WTC11 (cell line): ENCODE data around the gene PNMA6E. TPM values are rescaled to one million over a fixed set of nuclear protein-coding genes. Genes with fewer than 3 reads are reported as not detected.

Experiments
- ATAC-seq: fragments of 200-7000 bp; cut with Tn5 transposase; 2 replicates; pipeline ENCODE4 v1.10.0; 2021; ENCODE audit warnings: mild to moderate bottlenecking, moderate library complexity
- CTCF ChIA-PET: fragments of 300-600 bp; sonication (Branson Sonifier 250); formaldehyde crosslinking; loops from one replicate; lab custom pipeline; 2021; ENCODE audit warnings: antibody characterized with exemption; lab: Charles Lee
- POLR2A ChIA-PET: fragments of 350-600 bp; sonication (Branson Sonifier 250); formaldehyde crosslinking; loops from one replicate; lab custom pipeline; 2021; ENCODE audit warnings: antibody characterized with exemption; lab: Charles Lee
- DNase-seq: peaks from one replicate; pipeline ENCODE4 v3.0.0; 2021; ENCODE audit warnings: low spot score
- H3K27ac Mint-ChIP-seq: 2 replicates; pipeline ENCODE4 v1.8.0; 2021; ENCODE audit warnings: mixed read lengths
- H3K27me3 Mint-ChIP-seq: 2 replicates; pipeline ENCODE4 v1.8.0; 2021; ENCODE audit warnings: low read depth, mild to moderate bottlenecking, moderate library complexity, mixed read lengths
- H3K36me3 Mint-ChIP-seq: 2 replicates; pipeline ENCODE4 v1.8.0; 2021; ENCODE audit warnings: mixed read lengths
- H3K4me1 Mint-ChIP-seq: 2 replicates; pipeline ENCODE4 v1.8.0; 2022; ENCODE audit warnings: mixed read lengths
- H3K4me3 Mint-ChIP-seq: 2 replicates; pipeline ENCODE4 v1.8.0; 2021; ENCODE audit warnings: mild to moderate bottlenecking, moderate library complexity, mixed read lengths
- H3K9me3 Mint-ChIP-seq: 2 replicates; pipeline ENCODE4 v1.8.0; 2021; ENCODE audit warnings: mixed read lengths
- ELF4 ChIP-seq: sonication (generic); formaldehyde crosslinking; IDR thresholded peaks from 2 replicates; pipeline ENCODE4 v1.8.1; 2022; ENCODE audit warnings: low read depth, mild to moderate bottlenecking, moderate library complexity, missing genetic modification reagents
- FOXJ3 ChIP-seq: sonication (generic); formaldehyde crosslinking; IDR thresholded peaks from 2 replicates; pipeline ENCODE4 v1.9.0; 2021; ENCODE audit warnings: missing genetic modification reagents, mild to moderate bottlenecking, borderline replicate concordance
- JUN ChIP-seq: sonication (generic); formaldehyde crosslinking; IDR thresholded peaks from 2 replicates; pipeline ENCODE4 v1.8.0; 2023; ENCODE audit warnings: mild to moderate bottlenecking, missing genetic modification reagents
- KAT7 ChIP-seq: sonication (generic); formaldehyde crosslinking; IDR thresholded peaks from 2 replicates; pipeline ENCODE4 v1.8.1; 2023; ENCODE audit warnings: missing genetic modification reagents, mild to moderate bottlenecking, borderline replicate concordance
- NFYB ChIP-seq: sonication (generic); formaldehyde crosslinking; conservative IDR thresholded peaks from 2 replicates; pipeline ENCODE4 v1.8.0; 2022; ENCODE audit warnings: low read depth, missing genetic modification reagents
- NR2C2 ChIP-seq: sonication (generic); formaldehyde crosslinking; IDR thresholded peaks from 2 replicates; pipeline ENCODE4 v1.8.0; 2022; ENCODE audit warnings: mild to moderate bottlenecking, missing genetic modification reagents
- NR3C1 ChIP-seq: sonication (generic); formaldehyde crosslinking; conservative IDR thresholded peaks from 2 replicates; pipeline ENCODE4 v1.8.1; 2023; ENCODE audit warnings: low read depth, mild to moderate bottlenecking, missing genetic modification reagents
- ZNF138 ChIP-seq: sonication (generic); formaldehyde crosslinking; conservative IDR thresholded peaks from 2 replicates; pipeline ENCODE4 v1.8.1; 2022; ENCODE audit warnings: mild to moderate bottlenecking, moderate library complexity, missing genetic modification reagents
- ZNF219 ChIP-seq: sonication (generic); formaldehyde crosslinking; IDR thresholded peaks from 2 replicates; pipeline ENCODE4 v1.8.0; 2023; ENCODE audit warnings: missing genetic modification reagents, mild to moderate bottlenecking, borderline replicate concordance
- total RNA-seq: library from RNA; stranded (reverse); gene quantifications from 3 replicates; pipeline ENCODE4 v1.2.3, GENCODE V29; 2021
- TF ChIP-seq, protein P1 (sequence below): sonication (generic); formaldehyde crosslinking; IDR thresholded peaks from 2 replicates; pipeline ENCODE4 v1.8.1; 2023; ENCODE audit warnings: mild to moderate bottlenecking, missing genetic modification reagents, moderate library complexity
- TF ChIP-seq, protein P2 (sequence below): sonication (generic); formaldehyde crosslinking; IDR thresholded peaks from 2 replicates; pipeline ENCODE4 v1.8.1; 2022; ENCODE audit warnings: low read depth, mild to moderate bottlenecking, moderate library complexity, missing genetic modification reagents, borderline replicate concordance
- TF ChIP-seq, protein P3 (sequence below): fragments of 250-450 bp; sonication (Bioruptor Pico); IDR thresholded peaks from 2 replicates; pipeline ENCODE4 v1.9.0; 2021; ENCODE audit warnings: moderate library complexity, mild to moderate bottlenecking, inconsistent platforms, borderline replicate concordance
- TF ChIP-seq, protein P4 (sequence below): sonication (generic); formaldehyde crosslinking; IDR thresholded peaks from 2 replicates; pipeline ENCODE4 v1.8.1; 2023; ENCODE audit warnings: mild to moderate bottlenecking, moderate library complexity, missing genetic modification reagents
- TF ChIP-seq, protein P5 (sequence below): fragments of 200-600 bp; IDR thresholded peaks from 2 replicates; pipeline ENCODE4 v1.8.0; 2022; ENCODE audit warnings: antibody characterized with exemption
- TF ChIP-seq, protein P6 (sequence below): fragments of 250-450 bp; sonication (Bioruptor Pico); IDR thresholded peaks from 2 replicates; pipeline ENCODE4 v1.8.0; 2021; ENCODE audit warnings: mild to moderate bottlenecking
- TF ChIP-seq, protein P7 (sequence below): fragments of 250-450 bp; sonication (Bioruptor Pico); IDR thresholded peaks from 2 replicates; pipeline ENCODE4 v1.9.0; 2021; ENCODE audit warnings: mild to moderate bottlenecking
- TF ChIP-seq, protein P8 (sequence below): sonication (generic); formaldehyde crosslinking; conservative IDR thresholded peaks from 2 replicates; pipeline ENCODE4 v1.8.1; 2023; ENCODE audit warnings: mild to moderate bottlenecking, low read depth, missing genetic modification reagents, moderate library complexity
- TF ChIP-seq, protein P9 (sequence below): sonication (generic); formaldehyde crosslinking; IDR thresholded peaks from 2 replicates; pipeline ENCODE4 v1.8.0; 2022; ENCODE audit warnings: missing genetic modification reagents

PNMA6E gene
- total RNA-seq, 1 experiment from 2014 or later = not detected

DNA sequence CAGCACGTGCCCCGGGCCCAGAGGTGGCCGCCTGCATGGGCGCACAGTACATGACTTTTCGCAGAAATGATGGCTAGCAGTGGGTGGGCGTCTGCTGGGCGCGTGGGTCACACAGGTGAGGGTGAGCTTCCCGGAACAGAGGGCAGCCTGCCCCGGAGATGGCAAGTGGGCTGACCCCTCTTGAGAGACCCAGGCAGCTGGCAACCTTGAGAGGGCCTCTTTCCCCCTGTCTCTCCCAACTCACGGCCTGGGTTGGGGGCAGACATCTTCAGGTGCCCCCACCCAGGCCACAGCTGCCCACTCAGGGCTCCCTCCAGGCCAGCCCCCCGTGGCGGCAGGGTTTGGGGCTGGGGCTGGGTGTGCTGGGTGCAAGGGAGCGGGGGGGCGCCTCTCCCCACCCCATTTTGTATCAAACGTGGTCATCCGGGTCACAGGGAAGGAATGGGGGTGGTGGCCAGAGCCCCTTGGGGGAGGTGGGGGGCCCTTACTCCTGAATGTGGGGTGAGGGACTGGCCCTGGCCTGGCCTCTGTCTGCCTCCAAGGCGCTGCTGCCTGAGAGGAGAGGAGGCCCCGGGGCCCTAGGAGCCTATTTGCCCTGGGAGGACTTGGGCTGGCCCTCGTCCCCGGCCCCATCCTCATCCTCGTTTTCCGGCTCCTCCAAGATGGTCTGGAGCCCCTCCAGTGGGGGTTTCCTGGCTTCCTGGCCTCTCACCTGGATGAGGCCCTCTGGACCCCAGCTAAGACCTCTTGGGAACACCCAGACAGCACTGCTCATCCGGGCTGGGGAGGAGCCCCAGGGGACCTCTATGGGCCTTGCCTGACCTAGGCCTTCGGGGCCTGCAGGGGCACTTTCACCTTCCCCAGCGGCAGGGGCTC is 4.6 kb downstream of the PNMA6E start:
- CTCF ChIA-PET = no interaction called here
- DNase-seq (no peak), ATAC-seq (no peak)
- H3K27ac Mint-ChIP-seq = no peak overlapping the region
- H3K4me3 Mint-ChIP-seq = no peak overlapping the region
- H3K9me3 Mint-ChIP-seq = peaks cover 5% of the 10 kb centered on the region; the same call in 1 of the 2 replicates
- no peak for TF ChIP-seq KAT7 (CRISPR knock-in tag)
- TF ChIP-seq NFYB (CRISPR knock-in tag) = no peak
- TF ChIP-seq FOXJ3 (CRISPR knock-in tag) = no peak
- TF ChIP-seq, protein P1, sequence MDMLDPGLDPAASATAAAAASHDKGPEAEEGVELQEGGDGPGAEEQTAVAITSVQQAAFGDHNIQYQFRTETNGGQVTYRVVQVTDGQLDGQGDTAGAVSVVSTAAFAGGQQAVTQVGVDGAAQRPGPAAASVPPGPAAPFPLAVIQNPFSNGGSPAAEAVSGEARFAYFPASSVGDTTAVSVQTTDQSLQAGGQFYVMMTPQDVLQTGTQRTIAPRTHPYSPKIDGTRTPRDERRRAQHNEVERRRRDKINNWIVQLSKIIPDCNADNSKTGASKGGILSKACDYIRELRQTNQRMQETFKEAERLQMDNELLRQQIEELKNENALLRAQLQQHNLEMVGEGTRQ (CRISPR knock-in tag) = no peak
- no peak for TF ChIP-seq NR3C1 (CRISPR knock-in tag)
- TF ChIP-seq, protein P2, sequence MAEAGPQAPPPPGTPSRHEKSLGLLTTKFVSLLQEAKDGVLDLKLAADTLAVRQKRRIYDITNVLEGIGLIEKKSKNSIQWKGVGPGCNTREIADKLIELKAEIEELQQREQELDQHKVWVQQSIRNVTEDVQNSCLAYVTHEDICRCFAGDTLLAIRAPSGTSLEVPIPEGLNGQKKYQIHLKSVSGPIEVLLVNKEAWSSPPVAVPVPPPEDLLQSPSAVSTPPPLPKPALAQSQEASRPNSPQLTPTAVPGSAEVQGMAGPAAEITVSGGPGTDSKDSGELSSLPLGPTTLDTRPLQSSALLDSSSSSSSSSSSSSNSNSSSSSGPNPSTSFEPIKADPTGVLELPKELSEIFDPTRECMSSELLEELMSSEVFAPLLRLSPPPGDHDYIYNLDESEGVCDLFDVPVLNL (CRISPR knock-in tag) = no peak
- no peak for TF ChIP-seq JUN (CRISPR knock-in tag)
- TF ChIP-seq, protein P3, sequence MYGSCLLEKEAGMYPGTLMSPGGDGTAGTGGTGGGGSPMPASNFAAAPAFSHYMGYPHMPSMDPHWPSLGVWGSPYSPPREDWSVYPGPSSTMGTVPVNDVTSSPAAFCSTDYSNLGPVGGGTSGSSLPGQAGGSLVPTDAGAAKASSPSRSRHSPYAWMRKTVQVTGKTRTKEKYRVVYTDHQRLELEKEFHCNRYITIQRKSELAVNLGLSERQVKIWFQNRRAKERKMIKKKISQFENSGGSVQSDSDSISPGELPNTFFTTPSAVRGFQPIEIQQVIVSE (CRISPR knock-in tag) = no peak
- TF ChIP-seq, protein P4, sequence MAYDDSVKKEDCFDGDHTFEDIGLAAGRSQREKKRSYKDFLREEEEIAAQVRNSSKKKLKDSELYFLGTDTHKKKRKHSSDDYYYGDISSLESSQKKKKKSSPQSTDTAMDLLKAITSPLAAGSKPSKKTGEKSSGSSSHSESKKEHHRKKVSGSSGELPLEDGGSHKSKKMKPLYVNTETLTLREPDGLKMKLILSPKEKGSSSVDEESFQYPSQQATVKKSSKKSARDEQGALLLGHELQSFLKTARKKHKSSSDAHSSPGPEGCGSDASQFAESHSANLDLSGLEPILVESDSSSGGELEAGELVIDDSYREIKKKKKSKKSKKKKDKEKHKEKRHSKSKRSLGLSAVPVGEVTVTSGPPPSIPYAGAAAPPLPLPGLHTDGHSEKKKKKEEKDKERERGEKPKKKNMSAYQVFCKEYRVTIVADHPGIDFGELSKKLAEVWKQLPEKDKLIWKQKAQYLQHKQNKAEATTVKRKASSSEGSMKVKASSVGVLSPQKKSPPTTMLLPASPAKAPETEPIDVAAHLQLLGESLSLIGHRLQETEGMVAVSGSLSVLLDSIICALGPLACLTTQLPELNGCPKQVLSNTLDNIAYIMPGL = no peak
- no peak for TF ChIP-seq ELF4 (CRISPR knock-in tag)
- TF ChIP-seq NR2C2 (CRISPR knock-in tag) = no peak
- TF ChIP-seq ZNF138 (CRISPR knock-in tag) = no peak
- TF ChIP-seq, protein P5, sequence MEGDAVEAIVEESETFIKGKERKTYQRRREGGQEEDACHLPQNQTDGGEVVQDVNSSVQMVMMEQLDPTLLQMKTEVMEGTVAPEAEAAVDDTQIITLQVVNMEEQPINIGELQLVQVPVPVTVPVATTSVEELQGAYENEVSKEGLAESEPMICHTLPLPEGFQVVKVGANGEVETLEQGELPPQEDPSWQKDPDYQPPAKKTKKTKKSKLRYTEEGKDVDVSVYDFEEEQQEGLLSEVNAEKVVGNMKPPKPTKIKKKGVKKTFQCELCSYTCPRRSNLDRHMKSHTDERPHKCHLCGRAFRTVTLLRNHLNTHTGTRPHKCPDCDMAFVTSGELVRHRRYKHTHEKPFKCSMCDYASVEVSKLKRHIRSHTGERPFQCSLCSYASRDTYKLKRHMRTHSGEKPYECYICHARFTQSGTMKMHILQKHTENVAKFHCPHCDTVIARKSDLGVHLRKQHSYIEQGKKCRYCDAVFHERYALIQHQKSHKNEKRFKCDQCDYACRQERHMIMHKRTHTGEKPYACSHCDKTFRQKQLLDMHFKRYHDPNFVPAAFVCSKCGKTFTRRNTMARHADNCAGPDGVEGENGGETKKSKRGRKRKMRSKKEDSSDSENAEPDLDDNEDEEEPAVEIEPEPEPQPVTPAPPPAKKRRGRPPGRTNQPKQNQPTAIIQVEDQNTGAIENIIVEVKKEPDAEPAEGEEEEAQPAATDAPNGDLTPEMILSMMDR = no peak
- TF ChIP-seq, protein P6, sequence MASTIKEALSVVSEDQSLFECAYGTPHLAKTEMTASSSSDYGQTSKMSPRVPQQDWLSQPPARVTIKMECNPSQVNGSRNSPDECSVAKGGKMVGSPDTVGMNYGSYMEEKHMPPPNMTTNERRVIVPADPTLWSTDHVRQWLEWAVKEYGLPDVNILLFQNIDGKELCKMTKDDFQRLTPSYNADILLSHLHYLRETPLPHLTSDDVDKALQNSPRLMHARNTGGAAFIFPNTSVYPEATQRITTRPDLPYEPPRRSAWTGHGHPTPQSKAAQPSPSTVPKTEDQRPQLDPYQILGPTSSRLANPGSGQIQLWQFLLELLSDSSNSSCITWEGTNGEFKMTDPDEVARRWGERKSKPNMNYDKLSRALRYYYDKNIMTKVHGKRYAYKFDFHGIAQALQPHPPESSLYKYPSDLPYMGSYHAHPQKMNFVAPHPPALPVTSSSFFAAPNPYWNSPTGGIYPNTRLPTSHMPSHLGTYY = no peak
- TF ChIP-seq, protein P7, sequence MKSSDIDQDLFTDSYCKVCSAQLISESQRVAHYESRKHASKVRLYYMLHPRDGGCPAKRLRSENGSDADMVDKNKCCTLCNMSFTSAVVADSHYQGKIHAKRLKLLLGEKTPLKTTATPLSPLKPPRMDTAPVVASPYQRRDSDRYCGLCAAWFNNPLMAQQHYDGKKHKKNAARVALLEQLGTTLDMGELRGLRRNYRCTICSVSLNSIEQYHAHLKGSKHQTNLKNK (CRISPR knock-in tag) = no peak
- TF ChIP-seq, protein P8, sequence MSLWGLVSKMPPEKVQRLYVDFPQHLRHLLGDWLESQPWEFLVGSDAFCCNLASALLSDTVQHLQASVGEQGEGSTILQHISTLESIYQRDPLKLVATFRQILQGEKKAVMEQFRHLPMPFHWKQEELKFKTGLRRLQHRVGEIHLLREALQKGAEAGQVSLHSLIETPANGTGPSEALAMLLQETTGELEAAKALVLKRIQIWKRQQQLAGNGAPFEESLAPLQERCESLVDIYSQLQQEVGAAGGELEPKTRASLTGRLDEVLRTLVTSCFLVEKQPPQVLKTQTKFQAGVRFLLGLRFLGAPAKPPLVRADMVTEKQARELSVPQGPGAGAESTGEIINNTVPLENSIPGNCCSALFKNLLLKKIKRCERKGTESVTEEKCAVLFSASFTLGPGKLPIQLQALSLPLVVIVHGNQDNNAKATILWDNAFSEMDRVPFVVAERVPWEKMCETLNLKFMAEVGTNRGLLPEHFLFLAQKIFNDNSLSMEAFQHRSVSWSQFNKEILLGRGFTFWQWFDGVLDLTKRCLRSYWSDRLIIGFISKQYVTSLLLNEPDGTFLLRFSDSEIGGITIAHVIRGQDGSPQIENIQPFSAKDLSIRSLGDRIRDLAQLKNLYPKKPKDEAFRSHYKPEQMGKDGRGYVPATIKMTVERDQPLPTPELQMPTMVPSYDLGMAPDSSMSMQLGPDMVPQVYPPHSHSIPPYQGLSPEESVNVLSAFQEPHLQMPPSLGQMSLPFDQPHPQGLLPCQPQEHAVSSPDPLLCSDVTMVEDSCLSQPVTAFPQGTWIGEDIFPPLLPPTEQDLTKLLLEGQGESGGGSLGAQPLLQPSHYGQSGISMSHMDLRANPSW (CRISPR knock-in tag) = no peak
- TF ChIP-seq, protein P9, sequence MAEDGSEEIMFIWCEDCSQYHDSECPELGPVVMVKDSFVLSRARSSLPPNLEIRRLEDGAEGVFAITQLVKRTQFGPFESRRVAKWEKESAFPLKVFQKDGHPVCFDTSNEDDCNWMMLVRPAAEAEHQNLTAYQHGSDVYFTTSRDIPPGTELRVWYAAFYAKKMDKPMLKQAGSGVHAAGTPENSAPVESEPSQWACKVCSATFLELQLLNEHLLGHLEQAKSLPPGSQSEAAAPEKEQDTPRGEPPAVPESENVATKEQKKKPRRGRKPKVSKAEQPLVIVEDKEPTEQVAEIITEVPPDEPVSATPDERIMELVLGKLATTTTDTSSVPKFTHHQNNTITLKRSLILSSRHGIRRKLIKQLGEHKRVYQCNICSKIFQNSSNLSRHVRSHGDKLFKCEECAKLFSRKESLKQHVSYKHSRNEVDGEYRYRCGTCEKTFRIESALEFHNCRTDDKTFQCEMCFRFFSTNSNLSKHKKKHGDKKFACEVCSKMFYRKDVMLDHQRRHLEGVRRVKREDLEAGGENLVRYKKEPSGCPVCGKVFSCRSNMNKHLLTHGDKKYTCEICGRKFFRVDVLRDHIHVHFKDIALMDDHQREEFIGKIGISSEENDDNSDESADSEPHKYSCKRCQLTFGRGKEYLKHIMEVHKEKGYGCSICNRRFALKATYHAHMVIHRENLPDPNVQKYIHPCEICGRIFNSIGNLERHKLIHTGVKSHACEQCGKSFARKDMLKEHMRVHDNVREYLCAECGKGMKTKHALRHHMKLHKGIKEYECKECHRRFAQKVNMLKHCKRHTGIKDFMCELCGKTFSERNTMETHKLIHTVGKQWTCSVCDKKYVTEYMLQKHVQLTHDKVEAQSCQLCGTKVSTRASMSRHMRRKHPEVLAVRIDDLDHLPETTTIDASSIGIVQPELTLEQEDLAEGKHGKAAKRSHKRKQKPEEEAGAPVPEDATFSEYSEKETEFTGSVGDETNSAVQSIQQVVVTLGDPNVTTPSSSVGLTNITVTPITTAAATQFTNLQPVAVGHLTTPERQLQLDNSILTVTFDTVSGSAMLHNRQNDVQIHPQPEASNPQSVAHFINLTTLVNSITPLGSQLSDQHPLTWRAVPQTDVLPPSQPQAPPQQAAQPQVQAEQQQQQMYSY = no peak
- TF ChIP-seq ZNF219 (CRISPR knock-in tag) = no peak
- peaks cover 5% of the 10 kb centered on the region; the same call in 1 of the 2 replicates for H3K27me3 Mint-ChIP-seq
- H3K4me1 Mint-ChIP-seq = no peaks in the 10 kb centered on the region
- no peaks in the 10 kb centered on the region for H3K36me3 Mint-ChIP-seq
- POLR2A ChIA-PET = no interaction called here
